ENCODE results near the gene EVA1C.
"Not testable (repeated sequence)": the region's sequence is repeated elsewhere in the genome, so short reads cannot be mapped to it uniquely, and the experiment has no call there.

DNA sequence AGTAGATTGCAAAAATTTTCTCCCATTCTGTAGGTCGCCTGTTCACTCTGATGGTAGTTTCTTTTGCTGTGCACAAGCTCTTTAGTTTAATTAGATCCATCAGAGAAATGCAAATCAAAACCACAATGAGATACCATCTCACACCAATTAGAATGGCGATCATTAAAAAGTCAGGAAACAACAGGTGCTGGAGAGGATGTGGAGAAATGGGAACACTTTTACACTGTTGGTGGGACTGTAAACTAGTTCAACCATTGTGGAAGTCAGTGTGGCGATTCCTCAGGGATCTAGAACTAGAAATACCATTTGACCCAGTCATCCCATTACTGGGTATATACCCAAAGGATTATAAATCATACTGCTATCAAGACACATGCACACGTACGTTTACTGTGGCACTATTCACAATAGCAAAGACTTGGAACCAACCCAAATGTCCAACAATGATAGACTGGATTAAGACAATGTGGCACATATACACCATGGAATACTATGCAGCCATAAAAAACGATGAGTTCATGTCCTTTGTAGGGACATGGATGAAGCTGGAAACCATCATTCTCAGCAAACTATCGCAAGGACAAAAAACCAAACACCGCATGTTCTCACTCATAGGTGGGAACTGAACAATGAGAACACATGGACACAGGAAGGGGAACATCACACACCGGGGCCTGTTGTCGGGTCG is 21.8 kb upstream of the EVA1C start:
- TF ChIP-seq CTCF (conservative IDR thresholded peaks at IDR 0.05; ENCODE audit: low read depth, low read length); EZH2 (IDR thresholded peaks at IDR 0.05; ENCODE audit: low read length, unreplicated experiment); EZH2phosphoT487 (IDR thresholded peaks at IDR 0.05; ENCODE audit: borderline replicate concordance, low read length): not testable (repeated sequence)
